GM21737 (cell line): Measurements from ENCODE around the gene SDK1.
"Not testable (repeated sequence)": the region's sequence is repeated elsewhere in the genome, so short reads cannot be mapped to it uniquely, and the experiment has no call there.

Experiments
- ATAC-seq: cut with Tn5 transposase; IDR thresholded peaks from one replicate; pipeline ENCODE4 v1.9.1; 2021; ENCODE audit warnings: mild to moderate bottlenecking, moderate library complexity; ENCODE audit not compliant: unreplicated experiment

The SDK1 gene

GRCh38 chr7:3710122-3710521 is 409.1 kb downstream of the SDK1 start:
- no peak for ATAC-seq

- ATAC-seq, result no peak
Measured at GRCh38 chr7:3710531-3710930, 409.5 kb downstream of the SDK1 start.

DNA sequence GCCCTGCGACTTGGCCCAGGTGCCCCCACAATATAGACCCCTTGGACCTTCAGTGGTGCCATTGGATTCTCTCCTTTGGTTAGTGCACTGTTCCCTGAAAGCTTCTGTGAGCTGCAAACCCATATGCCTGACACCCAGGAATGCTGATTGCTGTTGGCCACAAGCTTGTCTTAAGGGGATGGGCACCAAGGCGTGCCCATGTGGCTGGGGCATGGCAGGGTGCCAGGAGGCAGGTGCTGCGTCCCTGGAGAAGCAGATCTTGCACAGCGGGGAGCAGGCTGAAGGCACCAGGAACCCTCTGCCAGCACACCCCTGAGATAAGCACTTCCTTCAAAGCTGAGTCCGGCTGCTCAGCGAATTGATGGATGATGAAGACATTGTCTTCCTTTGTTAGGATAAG is 411.8 kb downstream of the SDK1 start:
- no peak for ATAC-seq

- no peak for ATAC-seq
Measured at GRCh38 chr7:3721422-3721821, 420.4 kb downstream of the SDK1 start.

- ATAC-seq, result no peak
Measured at GRCh38 chr7:3722396-3722922, 421.4 kb downstream of the SDK1 start.

GRCh38 chr7:3725155-3726059 is 424.4 kb downstream of the SDK1 start:
- ATAC-seq, result no peak

GRCh38 chr7:3730276-3730675 is 429.2 kb downstream of the SDK1 start:
- ATAC-seq, result no peak

DNA sequence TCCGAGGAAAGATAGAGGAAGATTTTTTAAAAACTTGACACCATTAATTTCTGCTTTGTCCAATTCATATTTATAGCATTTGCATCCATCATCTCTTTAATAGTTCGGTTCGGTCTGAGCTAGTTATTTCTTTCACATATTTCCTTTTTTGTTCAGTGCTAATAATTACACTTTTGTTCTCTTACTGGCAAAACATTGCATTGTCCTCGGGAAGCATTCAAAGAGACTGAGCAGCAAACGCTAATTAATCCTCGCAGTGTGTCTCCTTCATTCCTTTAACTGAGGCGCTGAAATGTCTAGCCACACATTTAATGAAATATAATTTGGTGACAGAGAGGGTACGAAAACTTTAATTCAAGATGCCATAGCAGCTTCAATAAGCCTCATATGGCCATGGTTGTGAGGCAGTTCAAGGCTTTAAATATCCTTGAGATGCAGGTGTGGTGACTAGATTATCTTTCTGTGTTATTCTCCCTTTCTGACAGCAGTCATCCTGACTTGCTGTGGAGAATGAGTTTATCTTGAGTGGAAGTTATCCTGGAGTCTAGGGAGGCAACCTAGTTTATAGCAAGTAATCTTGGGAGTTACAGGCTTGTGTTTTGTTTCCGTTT is 431.4 kb downstream of the SDK1 start:
- ATAC-seq, result no peak

DNA sequence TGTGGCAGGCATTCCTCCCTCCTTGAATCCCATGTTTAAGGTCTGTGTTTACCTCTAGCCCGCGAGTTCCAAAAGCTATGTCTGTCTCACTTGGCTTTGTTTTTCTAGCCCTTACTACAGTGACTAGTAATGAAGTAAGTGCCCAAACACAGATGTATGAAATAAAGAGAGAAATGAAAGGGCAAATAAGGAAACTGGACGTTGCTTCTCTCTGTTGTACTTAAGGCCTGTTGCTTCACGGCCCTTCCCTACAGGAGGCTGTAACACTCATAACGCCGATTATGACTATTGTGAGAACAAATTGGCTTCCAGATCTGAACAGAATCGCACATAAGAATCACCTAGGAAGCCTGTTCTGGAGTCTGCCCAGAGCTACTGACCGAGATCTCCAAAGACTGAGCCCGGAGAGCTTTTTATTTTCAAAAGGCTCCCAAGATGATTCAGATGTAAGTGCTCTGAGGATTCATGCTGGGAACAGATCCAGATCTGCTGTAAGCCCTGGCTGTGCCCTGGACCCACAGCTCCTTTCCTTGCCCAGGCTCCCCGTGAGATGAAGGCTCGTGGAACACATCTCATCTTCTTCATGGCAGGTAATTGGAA is 432.6 kb downstream of the SDK1 start:
- no peak for ATAC-seq

DNA sequence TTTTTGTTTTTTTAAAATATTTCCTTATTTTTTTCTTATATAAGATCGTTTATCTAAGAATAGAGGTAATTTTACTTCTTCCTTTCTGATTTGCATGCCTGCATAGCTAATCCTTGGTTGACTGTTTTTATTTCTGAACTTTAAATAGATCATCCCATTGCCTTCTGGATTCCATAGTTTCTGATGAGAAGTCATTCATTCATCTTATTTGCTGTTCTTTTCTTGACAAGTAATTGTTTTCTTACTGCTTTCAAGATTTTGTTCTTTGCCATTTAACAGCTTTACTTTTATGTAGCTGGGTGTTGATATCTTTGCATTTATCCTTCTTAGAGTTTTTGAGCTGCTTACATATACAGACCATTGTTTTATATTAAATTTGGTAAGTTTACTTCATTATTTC is 437.9 kb downstream of the SDK1 start:
- ATAC-seq, result no peak

- no peak for ATAC-seq
Measured at GRCh38 chr7:3739983-3740382, 438.9 kb downstream of the SDK1 start.

- no peak for ATAC-seq
Measured at GRCh38 chr7:3747467-3747866, 446.4 kb downstream of the SDK1 start.

DNA sequence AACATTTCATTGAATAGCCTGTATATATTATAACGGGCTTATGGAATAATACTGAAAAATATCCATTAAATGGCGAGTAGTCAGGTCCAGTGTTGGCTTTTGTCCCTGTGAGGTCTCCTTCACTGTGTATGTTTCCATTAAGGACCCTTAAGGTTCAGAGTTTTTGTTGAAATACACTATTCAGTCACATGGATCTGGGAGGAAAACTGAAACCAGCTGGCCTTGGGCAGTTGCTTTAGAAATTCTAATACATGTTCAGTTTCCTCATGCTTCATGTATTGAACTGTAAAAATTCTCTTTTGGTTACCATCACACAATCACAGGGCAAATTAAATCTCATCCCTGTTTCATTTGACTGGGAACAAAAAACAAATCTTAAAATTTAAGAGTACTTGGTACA is 447.3 kb downstream of the SDK1 start:
- no peak for ATAC-seq

DNA sequence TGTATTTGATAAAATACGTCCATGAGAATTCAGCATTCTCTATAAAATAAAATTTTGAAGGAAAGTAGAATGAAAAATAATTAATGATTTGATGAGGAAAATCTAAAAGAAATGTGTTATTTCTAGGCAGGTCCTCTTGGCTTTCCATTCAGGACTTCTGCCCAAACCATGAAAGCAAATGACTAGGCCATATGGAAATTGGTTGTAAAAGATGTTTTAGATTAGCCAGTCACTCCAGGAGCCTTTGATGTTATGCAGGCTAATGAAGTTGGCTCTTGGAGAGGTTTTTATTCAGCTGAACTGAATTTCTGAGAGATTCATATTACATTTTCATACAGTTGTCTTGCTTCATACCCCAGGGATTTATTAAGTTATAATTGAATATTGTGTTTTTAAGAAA is 452.8 kb downstream of the SDK1 start:
- ATAC-seq, result no peak

GRCh38 chr7:3754493-3755341 is 453.7 kb downstream of the SDK1 start:
- no peak for ATAC-seq

DNA sequence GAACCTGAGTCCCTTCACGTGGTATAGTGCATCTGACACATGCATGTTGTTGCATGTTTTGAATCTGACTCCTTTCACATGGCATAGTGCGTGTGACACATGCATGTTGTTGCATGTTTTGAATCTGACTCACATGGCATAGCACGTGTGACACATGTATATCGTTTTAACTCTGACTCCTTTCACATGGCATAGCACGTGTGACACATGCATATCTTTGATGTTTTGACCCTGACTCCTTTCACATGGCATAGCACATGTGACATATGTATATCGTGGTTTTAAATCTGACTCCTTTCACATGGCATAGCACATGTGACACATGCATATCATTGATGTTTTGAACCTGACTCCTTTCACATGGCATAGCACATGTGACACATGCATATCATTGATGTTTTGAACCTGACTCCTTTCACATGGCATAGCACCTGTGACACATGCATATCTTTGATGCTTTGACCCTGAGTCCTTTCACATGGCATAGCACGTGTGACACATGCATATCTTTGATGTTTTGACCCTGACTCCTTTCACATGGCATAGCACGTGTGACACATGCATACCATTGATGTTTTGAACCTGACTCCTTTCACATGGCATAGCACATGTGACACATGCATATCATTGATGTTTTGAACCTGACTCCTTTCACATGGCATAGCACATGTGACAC is 454.9 kb downstream of the SDK1 start:
- ATAC-seq, result not testable (repeated sequence)

- no peak for ATAC-seq
Measured at GRCh38 chr7:3757059-3757458, 456.0 kb downstream of the SDK1 start.

DNA sequence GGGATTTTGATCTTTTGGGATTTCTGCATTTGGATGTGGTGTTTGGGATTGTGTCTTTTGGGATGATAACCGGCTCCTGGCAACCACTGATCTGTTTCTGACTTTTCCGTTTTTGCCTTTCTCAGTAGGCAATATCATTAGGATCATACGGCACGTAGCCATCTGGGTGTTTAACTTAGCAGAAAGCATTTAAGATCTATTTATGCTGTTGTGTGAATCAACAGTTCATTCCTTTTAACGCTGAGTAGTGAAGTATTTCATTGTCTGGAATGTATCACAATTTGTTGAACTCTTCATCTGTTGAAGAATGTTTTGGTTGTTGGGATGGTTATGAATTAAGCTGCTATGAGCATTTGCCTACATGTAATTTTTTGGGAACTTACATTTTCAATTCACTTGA is 459.6 kb downstream of the SDK1 start:
- no peak for ATAC-seq

GRCh38 chr7:3762146-3762831 is 461.2 kb downstream of the SDK1 start:
- ATAC-seq, result no peak
